ENCODE measurements around the gene VSTM4. TPM values are rescaled to one million over a fixed set of nuclear protein-coding genes. Genes with fewer than 3 reads are reported as not detected.

The VSTM4 gene
- total RNA-seq, 4 donors from 2014 or later, result 11.8 to 26.2 (median 19.7) TPM

GRCh38 chr10:49089557-49090188 lies 25.6 kb downstream of the VSTM4 start:
- TF ChIP-seq CTCF (IDR thresholded peaks at IDR 0.05), result no peak
- DNase-seq (ENCODE audit: low spot score) (no peak), ATAC-seq (ENCODE audit: low FRiP score) (peak; percentile 65)

GRCh38 chr10:49089152-49089551 lies 26.2 kb downstream of the VSTM4 start:
- DNase-seq (ENCODE audit: low spot score) (no peak), ATAC-seq (ENCODE audit: low FRiP score) (no peak)
- TF ChIP-seq CTCF (IDR thresholded peaks at IDR 0.05), result no peak

- DNase-seq (ENCODE audit: low spot score) (no peak), ATAC-seq (ENCODE audit: low FRiP score) (no peak)
- no peak for TF ChIP-seq CTCF (IDR thresholded peaks at IDR 0.05)
Measured at GRCh38 chr10:49086889-49087288, 28.4 kb downstream of the VSTM4 start.

GRCh38 chr10:49083261-49083660 lies 32.1 kb downstream of the VSTM4 start:
- no peak for TF ChIP-seq CTCF (IDR thresholded peaks at IDR 0.05)
- DNase-seq (ENCODE audit: low spot score) (no peak), ATAC-seq (ENCODE audit: low FRiP score) (no peak)

GRCh38 chr10:49082766-49083165 lies 32.6 kb downstream of the VSTM4 start:
- no peak for TF ChIP-seq CTCF (IDR thresholded peaks at IDR 0.05)
- ATAC-seq (ENCODE audit: low FRiP score), result no peak
- no peak for DNase-seq (ENCODE audit: low spot score)

GRCh38 chr10:49081547-49082275 lies 33.6 kb downstream of the VSTM4 start:
- TF ChIP-seq CTCF (IDR thresholded peaks at IDR 0.05), result no peak
- DNase-seq (ENCODE audit: low spot score) (no peak), ATAC-seq (ENCODE audit: low FRiP score) (no peak)

GRCh38 chr10:49080965-49081364 lies 34.4 kb downstream of the VSTM4 start:
- DNase-seq (ENCODE audit: low spot score) (no peak), ATAC-seq (ENCODE audit: low FRiP score) (peak; percentile 17)
- no peak for TF ChIP-seq CTCF (IDR thresholded peaks at IDR 0.05)

Measured in omental fat pad (tissue), 4 donors.